NCI-H526 (cell line): Measurements from ENCODE around the gene CHMP3.
"Not testable (repeated sequence)": the region's sequence is repeated elsewhere in the genome, so short reads cannot be mapped to it uniquely, and the experiment has no call there.

Source experiments
- DNase-seq, 2 experiments: peaks; one replicate each; lab custom pipeline; 2025; lab: John Stamatoyannopoulos, UW

The CHMP3 gene

GRCh38 chr2:86507600-86507999 is 55.6 kb downstream of the CHMP3 start:
- no peak for DNase-seq

- no peak for DNase-seq
These were observed 62.7 kb downstream of the CHMP3 start for GRCh38 chr2:86500325-86501083.

DNA sequence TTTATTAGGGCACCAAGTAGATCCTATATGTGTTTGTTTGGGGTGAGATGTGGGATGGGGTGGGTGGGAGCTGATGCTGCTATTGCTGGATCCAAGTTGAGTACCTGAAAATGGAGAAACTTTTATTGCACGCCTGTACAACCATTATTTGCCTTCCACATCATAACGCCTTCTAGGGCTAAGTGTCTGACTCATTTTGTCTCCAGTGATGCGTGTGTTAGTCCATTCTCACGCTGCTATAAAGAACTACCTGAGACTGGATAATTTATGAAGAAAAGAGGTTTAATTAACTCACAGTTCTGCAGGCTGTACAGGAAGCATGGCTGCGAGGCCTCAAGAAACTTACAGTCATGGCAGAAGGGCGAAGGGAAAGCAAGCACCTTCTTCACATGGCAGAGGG is 63.9 kb downstream of the CHMP3 start:
- DNase-seq: no peak

DNA sequence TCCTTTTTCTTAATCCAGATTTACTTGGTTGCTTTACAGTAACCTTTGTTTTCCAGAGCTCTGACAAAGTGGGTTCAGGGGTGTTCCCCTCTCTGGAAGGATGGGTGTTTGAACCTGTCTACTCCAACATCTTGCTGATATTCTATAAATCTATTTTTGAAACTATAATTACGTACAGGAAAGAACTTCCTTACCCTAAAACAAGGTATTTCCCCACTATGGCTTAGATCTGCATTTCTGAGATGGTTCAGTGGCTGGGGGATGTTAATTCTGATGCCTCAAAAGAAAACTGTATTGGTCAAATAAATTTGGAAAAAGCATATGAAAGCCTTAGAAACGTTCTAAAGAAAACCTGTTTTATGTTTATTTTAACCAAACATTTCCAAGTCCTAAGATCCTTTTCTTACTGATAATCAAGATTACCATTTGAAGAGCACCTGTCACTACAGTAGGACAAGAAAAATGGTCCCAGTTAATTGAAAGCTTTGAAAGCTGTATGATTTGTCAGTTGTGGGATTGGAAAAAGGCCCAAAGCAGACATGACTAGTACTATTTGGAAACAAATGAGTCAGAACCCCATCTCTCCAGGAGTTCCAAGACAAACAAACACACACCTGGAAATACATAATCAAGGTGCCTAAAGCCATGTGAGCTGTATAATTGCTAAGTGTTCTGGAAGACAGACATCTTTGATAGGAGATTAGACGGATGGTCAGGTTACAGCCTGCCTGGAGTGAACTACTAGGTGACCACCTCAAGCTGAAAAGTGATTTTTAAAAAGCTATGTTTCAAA is 64.6 kb downstream of the CHMP3 start:
- no peak for DNase-seq

DNA sequence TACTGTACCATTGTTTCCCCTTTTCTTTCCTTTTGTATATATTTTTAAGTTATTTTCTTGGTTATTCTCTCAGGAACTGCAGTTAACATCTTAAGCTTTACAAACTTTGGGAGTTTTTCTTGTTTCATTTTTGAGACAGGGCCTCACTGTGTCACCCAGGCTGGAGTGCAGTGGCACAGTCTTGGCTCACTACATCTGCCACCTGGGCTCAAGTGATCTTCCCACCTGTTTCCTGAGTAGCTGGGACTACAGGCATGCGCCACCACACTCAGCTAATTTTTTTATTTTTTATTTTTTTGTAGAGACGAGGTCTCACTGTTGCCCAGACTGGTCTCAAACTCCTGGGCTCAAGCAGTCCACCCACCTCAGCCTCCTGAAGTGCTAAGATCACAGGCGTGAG is 66.9 kb downstream of the CHMP3 start:
- DNase-seq: not testable (repeated sequence)

DNA sequence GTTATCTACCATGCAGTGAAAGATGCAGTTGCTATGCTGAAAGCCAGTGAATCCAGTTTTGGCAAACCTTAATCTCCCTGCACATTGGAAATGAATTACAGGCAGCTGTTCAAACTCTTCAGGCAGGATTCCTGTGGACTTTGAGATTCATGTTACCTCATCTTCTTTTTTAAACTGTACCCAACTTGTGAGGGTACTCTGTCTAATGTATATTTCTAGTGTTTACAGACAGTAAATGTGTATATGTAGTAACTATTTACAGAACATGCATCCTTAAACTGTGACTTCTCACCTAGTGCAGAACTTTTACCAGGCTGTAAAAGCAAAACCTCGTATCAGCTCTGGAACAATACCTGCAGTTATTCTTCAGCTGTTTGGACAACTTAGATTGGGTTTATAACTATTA is 71.2 kb downstream of the CHMP3 start:
- no peak for DNase-seq

- DNase-seq: no peak
These were observed 72.2 kb downstream of the CHMP3 start for GRCh38 chr2:86491088-86491487.

DNA sequence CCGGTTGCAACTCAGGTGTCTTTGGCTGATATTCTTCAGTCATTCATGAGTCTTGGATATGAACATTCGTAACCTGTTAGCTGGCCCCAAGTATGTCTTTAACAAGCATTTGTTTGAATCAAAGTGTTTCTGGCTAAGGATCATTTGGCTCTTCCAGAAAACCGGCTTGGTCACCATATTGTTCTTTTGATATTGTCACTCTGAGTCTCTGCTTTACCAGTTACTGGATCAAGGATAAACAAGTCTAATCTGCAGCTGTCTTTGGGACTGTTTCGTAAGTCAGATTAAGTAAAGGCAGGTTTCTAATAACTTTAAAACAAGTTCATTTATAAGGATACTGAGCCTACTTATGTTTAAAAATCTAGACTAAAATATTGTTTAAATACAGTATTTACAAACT is 73.0 kb downstream of the CHMP3 start:
- DNase-seq: no peak

- no peak for DNase-seq
These were observed 73.7 kb downstream of the CHMP3 start for GRCh38 chr2:86489542-86489941.

- no peak for DNase-seq
These were observed 74.5 kb downstream of the CHMP3 start for GRCh38 chr2:86488561-86489250.

DNA sequence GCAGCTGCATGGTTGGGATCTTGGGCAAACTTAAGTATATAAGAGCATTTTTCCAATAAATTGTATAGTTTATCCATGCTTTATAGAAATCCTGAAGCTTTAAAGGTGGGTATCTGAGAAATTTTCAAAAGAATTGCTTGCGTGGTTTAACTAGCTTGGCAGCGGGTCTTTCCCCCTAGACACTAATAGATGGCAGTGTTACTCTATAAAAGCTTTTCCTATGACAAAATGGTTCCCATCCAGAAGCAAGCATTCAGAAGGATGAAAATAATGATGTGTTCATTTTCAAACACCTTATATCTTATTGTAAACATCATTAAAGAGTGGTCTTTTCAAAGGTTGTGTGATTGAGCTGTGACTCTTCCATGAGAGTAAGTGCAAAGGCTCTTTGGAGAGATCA is 76.2 kb downstream of the CHMP3 start:
- no peak for DNase-seq

GRCh38 chr2:86485802-86486201 is 77.4 kb downstream of the CHMP3 start:
- no peak for DNase-seq

GRCh38 chr2:86485103-86485502 is 78.1 kb downstream of the CHMP3 start:
- no peak for DNase-seq

- DNase-seq: no peak
These were observed 78.9 kb downstream of the CHMP3 start for GRCh38 chr2:86484385-86484784.

DNA sequence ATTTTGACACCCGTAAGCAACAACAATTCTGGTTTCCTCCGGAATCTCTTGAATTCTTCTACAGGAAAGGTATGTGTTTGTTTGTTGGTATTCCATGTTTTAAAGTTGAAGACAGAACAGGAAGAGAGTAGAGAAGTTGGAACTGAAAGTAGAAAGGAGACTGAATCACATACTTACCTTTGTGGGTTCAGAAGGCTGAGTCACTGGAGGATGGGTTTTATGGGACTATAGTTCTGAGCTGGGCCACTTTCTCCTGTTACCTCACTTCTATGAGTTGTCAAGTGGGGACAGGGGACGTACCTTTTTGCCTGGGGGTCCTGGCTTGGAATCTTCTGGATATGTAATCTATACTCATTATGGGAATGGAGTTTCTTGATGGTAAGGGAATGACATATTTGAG is 81.2 kb downstream of the CHMP3 start:
- DNase-seq: no peak

DNA sequence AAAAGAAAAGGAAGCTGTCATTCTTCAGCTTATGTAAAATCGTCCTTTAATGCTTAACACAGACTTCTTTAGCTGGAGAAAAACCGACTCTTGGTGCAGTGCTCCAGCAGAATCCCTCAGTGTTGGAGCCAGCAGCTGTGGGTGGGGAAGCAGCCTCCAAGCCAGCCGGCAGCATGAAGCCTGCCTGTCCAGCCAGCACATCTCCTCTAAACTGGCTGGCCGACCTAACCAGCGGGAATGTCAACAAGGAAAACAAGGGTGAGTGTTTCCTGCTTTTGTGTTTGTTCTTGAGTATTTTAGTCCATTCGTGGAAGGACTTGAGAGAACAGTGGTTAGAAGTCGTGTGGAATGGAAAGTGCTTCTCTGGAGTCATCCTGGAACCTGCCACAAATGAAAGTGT is 83.1 kb downstream of the CHMP3 start:
- DNase-seq: no peak

DNA sequence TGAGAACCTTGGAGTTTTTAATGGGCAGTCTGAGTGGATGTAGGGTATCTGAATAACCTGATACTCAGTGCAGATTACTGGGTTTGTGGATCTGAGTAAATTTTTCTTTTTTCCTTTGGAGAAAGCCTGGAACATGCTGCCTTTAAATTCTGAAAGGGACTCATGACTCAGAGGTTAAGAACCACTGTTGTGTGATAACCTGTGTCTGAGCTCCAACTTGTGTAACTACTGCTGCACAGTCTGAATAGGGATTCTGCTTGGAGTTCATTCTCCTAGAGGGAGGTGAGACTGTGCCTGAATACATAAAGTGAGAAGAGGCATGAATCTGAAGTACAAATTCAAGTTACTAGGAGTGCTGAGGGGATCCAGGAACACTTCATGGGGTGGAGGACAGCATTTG is 85.9 kb downstream of the CHMP3 start:
- no peak for DNase-seq

DNA sequence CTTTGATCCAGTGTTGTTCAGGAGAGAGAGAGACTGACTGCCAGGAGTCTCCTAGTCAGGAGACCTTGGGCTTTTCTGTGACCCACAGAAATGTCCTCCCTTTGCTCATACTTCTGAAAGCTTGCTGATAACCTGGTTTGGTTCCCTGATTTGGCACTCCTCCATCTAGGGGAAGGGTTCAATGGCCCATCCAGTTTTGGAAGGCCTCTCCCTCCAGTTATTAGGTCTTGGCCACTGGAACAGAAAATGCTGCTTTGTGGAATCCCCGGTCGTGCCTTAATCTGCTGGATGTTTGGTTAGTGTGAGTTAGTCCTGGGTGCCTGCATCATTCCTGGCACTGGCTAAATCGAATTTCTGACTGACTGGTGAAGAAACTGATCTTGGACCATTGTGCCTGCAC is 86.3 kb downstream of the CHMP3 start:
- DNase-seq: no peak

GRCh38 chr2:86476092-86476491 is 87.2 kb downstream of the CHMP3 start:
- DNase-seq: no peak

DNA sequence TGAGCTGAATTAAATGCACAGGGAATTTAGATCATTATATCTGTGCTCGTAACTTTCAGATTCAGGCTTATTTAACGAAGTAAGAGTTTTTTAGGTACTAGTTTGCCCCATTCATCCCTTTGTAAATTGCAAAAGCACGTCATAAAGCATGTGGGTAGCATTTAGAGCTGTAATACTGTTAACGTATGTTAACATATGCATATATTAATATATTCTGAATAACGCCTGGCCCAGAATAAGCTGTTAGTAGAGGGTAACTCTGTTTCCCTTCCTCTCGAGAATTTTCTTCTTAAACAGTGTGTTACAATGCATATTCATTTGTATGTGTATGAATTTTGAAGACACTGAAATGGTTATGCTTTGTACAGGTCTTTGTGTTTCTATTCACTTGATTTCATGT is 91.6 kb downstream of the CHMP3 start:
- DNase-seq: no peak

DNA sequence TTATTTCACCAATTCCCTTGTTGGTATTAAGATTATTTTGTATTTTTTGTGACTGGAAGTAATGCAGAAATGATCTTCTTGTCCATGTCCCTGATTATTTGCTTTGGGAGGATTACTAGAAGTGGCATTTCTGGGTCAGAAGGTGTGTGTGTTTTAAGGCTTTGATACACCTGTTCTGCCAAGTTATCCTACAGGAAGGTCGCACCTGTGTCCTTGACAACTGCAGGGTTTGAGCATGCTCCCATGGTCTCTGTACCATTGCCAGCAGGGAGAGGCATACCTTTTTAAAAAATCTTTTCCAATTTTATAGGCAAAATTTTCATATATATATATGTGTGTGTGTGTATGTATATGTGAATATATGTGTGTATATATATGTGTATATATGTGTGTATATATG is 92.4 kb downstream of the CHMP3 start:
- no peak for DNase-seq

DNA sequence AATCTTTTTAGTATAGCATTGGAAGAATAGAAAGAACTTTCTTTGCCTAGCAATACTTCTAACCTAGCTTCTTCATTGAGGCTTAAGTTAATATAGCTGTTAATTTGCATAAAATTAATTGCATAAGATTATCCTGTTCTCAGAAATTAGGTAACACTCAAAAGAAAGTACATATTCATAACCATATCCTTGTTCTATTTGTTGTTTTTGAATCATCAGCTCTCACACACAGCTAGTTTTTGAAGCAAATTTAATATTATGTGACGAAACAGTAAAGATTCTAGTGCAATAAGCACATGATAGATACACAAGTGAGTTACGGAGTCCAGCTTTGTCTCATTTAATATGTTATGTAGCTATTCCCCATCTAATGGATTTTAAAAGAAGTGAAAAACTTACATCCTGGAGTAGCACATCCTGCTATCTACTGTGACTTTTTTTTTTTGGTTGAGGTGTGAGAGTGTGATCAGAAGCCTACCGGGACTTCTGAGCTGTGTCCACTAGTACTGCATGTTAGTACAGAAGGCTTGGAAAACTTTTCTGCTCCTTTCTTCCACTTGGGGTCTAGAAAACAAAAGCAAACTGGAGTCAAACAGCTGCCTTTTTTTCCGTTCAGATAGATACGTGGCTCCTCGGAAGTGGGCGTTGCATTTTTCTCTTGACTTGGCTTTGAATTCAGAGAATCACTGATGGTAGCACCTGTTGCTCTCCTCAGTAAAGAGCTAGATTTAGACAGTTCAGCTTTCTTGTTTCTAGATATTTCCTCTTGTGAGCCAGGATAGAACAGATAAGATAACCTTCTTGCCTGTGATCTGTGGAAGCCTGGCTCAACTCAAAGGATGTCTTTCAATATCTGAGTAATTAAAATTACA is 94.8 kb downstream of the CHMP3 start:
- no peak for DNase-seq
